Heart left ventricle (tissue), 16 donors: ENCODE measurements around the gene APP. TPM values are rescaled to one million over a fixed set of nuclear protein-coding genes. Genes with fewer than 3 reads are reported as not detected.

Experiments
- ATAC-seq, 4 donors: fragments of 200-7000 bp; cut with Tn5 transposase; one replicate each; pipeline ENCODE4 v1.9.1; 2020 to 2022; ENCODE audit warnings: moderate library complexity in 4 of 4, mild to moderate bottlenecking in 3 of 4, moderate number of reproducible peaks in 1 of 4
- DNase-seq, 5 donors: peaks; one replicate each; pipeline ENCODE4 v3.0.0-alpha.2; 2020
- H3K27ac ChIP-seq, 12 donors: fragments of 200-600 bp; sonication (generic) in 4 of 12; one replicate each; pipeline versions ENCODE4 v1.5.0 to v1.8.0; 2016 to 2022; ENCODE audit warnings: mild to moderate bottlenecking in 2 of 12
- H3K27me3 ChIP-seq, 9 donors: fragments of 200-600 bp; sonication (generic) in 2 of 9; one replicate each; pipeline versions ENCODE4 v1.5.1 to v1.8.0; 2016 to 2022; ENCODE audit warnings: mild to moderate bottlenecking in 3 of 9
- H3K36me3 ChIP-seq, 9 donors: fragments of 200-600 bp; sonication (generic) in 2 of 9; one replicate each; pipeline versions ENCODE4 v1.5.0 to v1.8.0; 2018 to 2022; ENCODE audit warnings: mild to moderate bottlenecking in 2 of 9
- H3K4me1 ChIP-seq, 12 donors: fragments of 200-600 bp; sonication (generic) in 4 of 12; one replicate each; pipeline versions ENCODE4 v1.5.0 to v1.8.0; 2016 to 2022; ENCODE audit warnings: mild to moderate bottlenecking in 3 of 12
- H3K4me3 ChIP-seq, 12 donors: fragments of 200-600 bp; sonication (generic) in 4 of 12; one replicate each; pipeline versions ENCODE4 v1.5.0 to v1.8.0; 2017 to 2022; ENCODE audit warnings: mild to moderate bottlenecking in 9 of 12, moderate library complexity in 4 of 12
- H3K9me3 ChIP-seq, 12 donors: fragments of 200-600 bp; sonication (generic) in 4 of 12; one replicate each; pipeline versions ENCODE4 v1.5.0 to v1.8.0; 2016 to 2022; ENCODE audit warnings: mild to moderate bottlenecking in 1 of 12
- POLR2A ChIP-seq, 2 donors: fragments of 450-650 bp; IDR thresholded peaks; one replicate each; pipeline ENCODE4 v1.6.1; 2017; ENCODE audit warnings: antibody characterized with exemption in 2 of 2, mild to moderate bottlenecking in 2 of 2, moderate library complexity in 2 of 2
- WGBS, 4 donors: extraction: QIAGEN DNeasy Blood & Tissue Kit in 2 of 4; methylation state at CpG; one replicate each; pipeline versions ENCODE4 v1.1.5 to v1.1.7; 2013 to 2018; 5-methylcytosine and 5-hydroxymethylcytosine counted together
- intact Hi-C, 10 donors: fragments of 100-400 bp; cut with DNase I; formaldehyde crosslinking; loops; one replicate each; pipeline versions ENCODE4 v1.11.1 to v1.14.2; 2022
- polyA plus RNA-seq, 2 donors: library from polyadenylated mRNA; stranded (reverse); fragments of 200-250 nt; gene quantifications; one replicate each; pipeline ENCODE4 v1.2.3, GENCODE V29; 2013
- total RNA-seq, 9 donors: library from RNA; depleted of rRNA in 2 of 9; stranded (reverse); fragments of >200 nt in 2 of 9; fragmentation: NEBNext Ultra II Directional in 3 of 9; extraction: Animal tissue kit (Norgen Biotek cat#: 25700) in 3 of 9; gene quantifications; one replicate each; pipeline versions ENCODE4 v1.1.0 to v1.2.4, GENCODE V29; 2016 to 2023
- TF ChIP-seq, protein P1 (sequence below), 12 donors: fragments of 200-600 bp; sonication (generic) in 4 of 12; IDR thresholded peaks; one replicate each; pipeline versions ENCODE4 v1.5.0 to v1.8.0; 2018 to 2022; ENCODE audit warnings: antibody characterized with exemption in 12 of 12, mild to moderate bottlenecking in 5 of 12
- donor health status: ischemic (EF 13 %, LVEDD 7.1; RV severe dilation, severe dysfunction).
- donor health status: healthy with polysubstance abuse.
- donor health status: DM: no; HTN: yes; CAD: no.
- donor health status: DM: no; HTN: no; CAD: no.
- donor health status: ischemic (EF 25% LVEDD 6.9; RV normal size, moderate dysfunction).
- donor health status: ischemic (EF 25% LVEDD 5.7; RV mildly dilated, moderate dysfunction).
- donor health status: healthy.
- donor health status: DM: yes; HTN: yes; CAD: no.
- donor health status: ischemic (EF 35%, LVEDD 5.7; RV mildly dilated, moderate dysfunction).
- donor health status: nonischemic (EF 11% LVEDD 7.7; RV severe dilation, severe dysfunction).
- donor health status: DM: yes; HTN: yes; CAD: no.
- donor health status: PGD.
- donor health status: ischemic (EF 29% LVEDD 5.4; RV normal size, mild dysfunction).
- donor health status: nonischemic (EF 23%, LVEDD 6.1; RV moderate dilation, normal function).

Gene APP
- total and polyA plus RNA-seq, 11 donors, result 103 to 467 (median 373) TPM

DNA sequence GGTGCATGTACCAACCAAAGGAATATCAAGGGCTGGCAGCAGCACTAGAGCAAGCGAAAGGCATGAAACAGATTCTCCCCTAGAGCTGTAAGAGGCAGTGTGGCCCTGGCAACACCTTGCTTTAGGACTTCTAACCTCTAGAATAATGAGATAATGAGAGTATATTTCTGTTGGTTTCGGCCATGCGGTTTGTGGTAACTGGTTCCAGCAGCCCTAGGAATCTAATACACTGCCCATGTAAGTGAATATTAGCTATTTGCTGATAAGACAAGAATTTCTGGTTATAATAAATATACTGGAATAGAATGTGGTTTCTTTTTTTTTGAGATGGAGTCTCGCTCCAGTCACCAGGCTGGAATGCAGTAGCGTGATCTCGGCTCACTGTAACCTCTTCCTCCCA is 236.4 kb downstream of the APP start:
- Histone ChIP-seq H3K36me3 (no peaks in the 10 kb centered on the region), H3K4me3 (no peak overlapping the region), H3K4me1 (peaks cover 3 to 67% (median 27%) of the 10 kb centered on the region in 12 donors), H3K9me3 (no peaks in the 10 kb centered on the region), H3K27me3 (no peaks in the 10 kb centered on the region), H3K27ac (peak overlapping the region in 10 of 12 donors; percentile 14 to 73 (median 65))
- no peak for DNase-seq
- TF ChIP-seq POLR2A (IDR thresholded peaks at IDR 0.05), result no peak
- TF ChIP-seq, protein P1, sequence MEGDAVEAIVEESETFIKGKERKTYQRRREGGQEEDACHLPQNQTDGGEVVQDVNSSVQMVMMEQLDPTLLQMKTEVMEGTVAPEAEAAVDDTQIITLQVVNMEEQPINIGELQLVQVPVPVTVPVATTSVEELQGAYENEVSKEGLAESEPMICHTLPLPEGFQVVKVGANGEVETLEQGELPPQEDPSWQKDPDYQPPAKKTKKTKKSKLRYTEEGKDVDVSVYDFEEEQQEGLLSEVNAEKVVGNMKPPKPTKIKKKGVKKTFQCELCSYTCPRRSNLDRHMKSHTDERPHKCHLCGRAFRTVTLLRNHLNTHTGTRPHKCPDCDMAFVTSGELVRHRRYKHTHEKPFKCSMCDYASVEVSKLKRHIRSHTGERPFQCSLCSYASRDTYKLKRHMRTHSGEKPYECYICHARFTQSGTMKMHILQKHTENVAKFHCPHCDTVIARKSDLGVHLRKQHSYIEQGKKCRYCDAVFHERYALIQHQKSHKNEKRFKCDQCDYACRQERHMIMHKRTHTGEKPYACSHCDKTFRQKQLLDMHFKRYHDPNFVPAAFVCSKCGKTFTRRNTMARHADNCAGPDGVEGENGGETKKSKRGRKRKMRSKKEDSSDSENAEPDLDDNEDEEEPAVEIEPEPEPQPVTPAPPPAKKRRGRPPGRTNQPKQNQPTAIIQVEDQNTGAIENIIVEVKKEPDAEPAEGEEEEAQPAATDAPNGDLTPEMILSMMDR (IDR thresholded peaks at IDR 0.05), result no peak
- intact Hi-C loops, result no loop called here
- 90 to 100% (median 98%) methylated on average over 6 of the region's 6 CpGs for WGBS, 4 donors
- ATAC-seq, result no peak

DNA sequence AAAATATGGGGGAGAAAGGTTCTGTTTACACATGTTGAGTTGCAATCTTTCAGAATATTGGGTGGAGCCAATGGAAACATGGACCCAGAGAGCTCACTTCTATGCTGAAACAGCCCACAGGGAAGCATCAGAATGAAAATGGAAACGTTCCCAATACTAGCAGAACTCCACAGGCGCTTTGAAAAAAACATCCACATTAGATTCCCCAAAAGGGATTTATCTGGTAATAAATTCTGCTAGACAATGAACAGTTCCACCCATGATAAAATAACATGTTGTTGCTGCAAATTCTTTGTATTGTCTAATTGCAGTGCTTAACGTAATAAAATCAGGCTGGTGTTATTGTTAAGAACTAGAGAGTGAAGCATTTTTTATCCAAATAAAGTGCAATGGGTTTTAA is 238.8 kb downstream of the APP start:
- WGBS, 4 donors, result 47 to 63% (median 61%) methylated on average over 3 of the region's 3 CpGs
- no peak for ATAC-seq
- no peaks in the 10 kb centered on the region for H3K27me3 ChIP-seq
- no peaks in the 10 kb centered on the region for H3K9me3 ChIP-seq
- intact Hi-C loops, result no loop called here
- TF ChIP-seq, protein P1 (IDR thresholded peaks at IDR 0.05), result no peak
- no peak for TF ChIP-seq POLR2A (IDR thresholded peaks at IDR 0.05)
- H3K4me3 ChIP-seq, result no peak overlapping the region
- H3K27ac ChIP-seq, result peak overlapping the region in 4 of 12 donors; percentile 4 to 32 (median 9)
- no peaks in the 10 kb centered on the region for H3K36me3 ChIP-seq
- DNase-seq, result no peak
- peaks cover under 1 to 61% (median 28%) of the 10 kb centered on the region in 12 donors for H3K4me1 ChIP-seq

DNA sequence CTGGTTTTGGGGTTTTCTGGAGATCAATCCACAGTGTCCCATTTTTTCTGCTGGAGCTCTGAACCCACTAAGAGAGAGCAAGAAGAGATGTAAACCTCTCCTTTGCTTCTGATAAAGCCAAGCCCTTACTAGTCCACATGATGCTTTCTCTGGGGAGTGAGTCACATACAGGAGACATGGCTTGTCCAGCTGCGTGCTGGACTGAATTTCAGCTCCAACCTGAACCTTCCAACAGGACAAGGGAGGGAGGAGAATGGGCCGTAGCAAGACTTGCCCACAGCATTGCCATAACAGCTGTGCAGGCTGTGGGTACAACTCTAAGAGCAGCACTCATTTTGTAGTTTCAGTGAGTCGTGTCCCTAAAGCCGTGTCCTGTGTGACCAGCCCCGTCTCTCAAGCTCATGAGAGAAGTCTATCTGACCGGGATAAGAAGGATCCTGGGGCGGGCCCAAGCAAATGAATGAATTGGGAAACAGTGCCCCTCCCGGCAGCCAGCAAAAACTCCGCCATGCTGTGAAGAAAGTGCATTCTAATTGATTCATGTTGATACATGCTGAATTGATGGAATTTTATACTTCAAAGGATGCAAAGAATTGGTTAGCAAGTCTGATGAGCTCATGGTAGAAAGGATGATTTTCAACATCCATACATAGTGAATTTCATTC is 240.6 kb downstream of the APP start:
- TF ChIP-seq POLR2A (IDR thresholded peaks at IDR 0.05), result no peak
- TF ChIP-seq, protein P1 (IDR thresholded peaks at IDR 0.05), result peak in 1 of 12 donors; percentile 15
- DNase-seq, result peak in 1 of 5 donors; percentile 39
- peaks cover 7 to 64% (median 33%) of the 10 kb centered on the region in 12 donors for H3K4me1 ChIP-seq
- no peaks in the 10 kb centered on the region for H3K27me3 ChIP-seq
- no peaks in the 10 kb centered on the region for H3K9me3 ChIP-seq
- peak overlapping the region in 1 of 12 donors; percentile 19 for H3K27ac ChIP-seq
- H3K36me3 ChIP-seq, result no peaks in the 10 kb centered on the region
- H3K4me3 ChIP-seq, result no peak overlapping the region
- WGBS, 4 donors, result 80 to 84% (median 82%) methylated on average over 9 of the region's 9 CpGs
- peak in 2 of 4 donors; percentile 38 to 42 for ATAC-seq
- intact Hi-C loops, result loop anchor here in 2 of 10 donors (5.0 to 10.0 kb wide), 2 partner anchors 55 to 57 kb away; no protein-coding TSS in a partner anchor

DNA sequence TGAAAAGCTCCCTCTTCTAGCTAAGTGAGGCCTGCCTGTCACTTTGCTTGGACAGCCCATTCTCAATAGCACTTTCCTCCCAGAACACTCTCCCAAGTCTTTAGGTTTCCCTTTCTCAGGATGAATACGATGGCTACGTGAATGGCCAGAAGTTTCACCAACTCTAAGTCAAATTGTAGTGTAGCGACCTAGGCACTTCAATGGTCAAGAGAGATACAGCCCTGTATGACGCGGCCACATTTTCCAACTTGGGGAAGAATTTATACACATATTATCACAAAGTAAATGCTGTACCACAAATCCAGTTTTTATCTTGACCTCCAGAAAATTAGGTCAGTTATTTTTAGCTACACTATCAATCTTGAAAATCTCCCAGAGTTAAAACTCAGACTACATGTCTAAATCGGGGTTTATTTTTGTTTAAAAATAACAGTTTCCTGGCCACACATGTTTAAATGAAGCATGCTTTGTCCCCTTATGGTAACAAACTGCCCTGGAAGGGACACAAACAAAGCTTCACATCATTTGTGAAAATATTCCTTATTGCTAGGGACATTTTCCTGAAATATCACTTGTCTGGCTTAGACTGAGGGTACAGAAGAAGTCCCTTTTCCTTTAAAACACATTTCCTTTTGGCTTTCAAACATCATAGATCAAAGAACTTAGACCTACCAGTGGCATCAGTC is 243.2 kb downstream of the APP start:
- Histone ChIP-seq H3K36me3 (no peaks in the 10 kb centered on the region), H3K27me3 (no peaks in the 10 kb centered on the region), H3K9me3 (no peaks in the 10 kb centered on the region), H3K27ac (peak overlapping the region; percentile 5 to 77 (median 68)), H3K4me1 (peaks cover 7 to 64% (median 30%) of the 10 kb centered on the region in 12 donors), H3K4me3 (no peak overlapping the region)
- WGBS, 4 donors, result 54 to 71% (median 62%) methylated on average over 6 of the region's 6 CpGs
- intact Hi-C loops, result loop anchor here in 2 of 10 donors (5.0 to 10.0 kb wide), 2 partner anchors 57 to 60 kb away; no protein-coding TSS in a partner anchor
- DNase-seq (no peak), ATAC-seq (peak in 2 of 4 donors; percentile 20 to 29)
- no peak for TF ChIP-seq POLR2A (IDR thresholded peaks at IDR 0.05)
- TF ChIP-seq, protein P1 (IDR thresholded peaks at IDR 0.05), result no peak
